ENCODE results near the gene ST6GAL2.

The ST6GAL2 gene

DNA sequence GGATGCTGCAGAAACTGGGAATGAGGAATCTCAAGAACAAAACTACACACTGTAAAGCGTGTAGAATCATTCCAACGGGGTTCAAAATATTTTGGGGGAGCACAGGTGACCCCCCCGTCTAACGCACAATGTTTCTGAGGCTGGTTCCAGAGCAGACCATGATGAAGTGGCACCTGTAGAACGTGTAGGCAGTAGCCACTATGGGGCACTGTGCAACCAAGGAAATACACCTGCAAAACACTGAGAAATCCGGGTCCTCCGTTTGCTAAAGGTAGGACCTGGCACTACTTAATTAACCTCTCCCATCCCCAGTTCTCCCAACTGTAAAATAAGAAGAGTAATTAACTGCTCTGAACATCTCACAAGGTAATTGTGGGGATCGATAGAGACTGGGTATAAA, 22.6 kb downstream of the ST6GAL2 start:
- no peak overlapping the region for H2AK5ac ChIP-seq (ENCODE audit: low read length)
- no peak overlapping the region for H2BK120ac ChIP-seq (ENCODE audit: insufficient read depth, low read length, poor library complexity)
- H4K8ac ChIP-seq (ENCODE audit: low read depth, low read length): no peak overlapping the region
- no peak overlapping the region for H2BK12ac ChIP-seq (ENCODE audit: low read length)
- H3K4me3 ChIP-seq (ENCODE audit: low read depth, low read length): no peak overlapping the region
- no peak overlapping the region for H3K9ac ChIP-seq (ENCODE audit: low read length)
- no peak overlapping the region for H2BK5ac ChIP-seq (ENCODE audit: low read depth, low read length, poor library complexity)
- no peaks in the 10 kb centered on the region for H3K27me3 ChIP-seq (ENCODE audit: insufficient read depth, low read length)
- no peak overlapping the region for H3K14ac ChIP-seq (ENCODE audit: low read length)
- H3K36me3 ChIP-seq (ENCODE audit: control insufficient read depth in 1 of 2, insufficient read depth in 2 of 2, low read length in 2 of 2): no peaks in the 10 kb centered on the region
- H3K9me3 ChIP-seq (ENCODE audit: insufficient read depth, low read depth, low read length): peaks cover 3% of the 10 kb centered on the region
- H3K4me1 ChIP-seq (ENCODE audit: control insufficient read depth in 1 of 2, insufficient read depth in 2 of 2, low read length in 2 of 2): no peaks in the 10 kb centered on the region
- no peak overlapping the region for H3K4me2 ChIP-seq (ENCODE audit: low read length)
- DNase-seq: no peak
- no peak overlapping the region for H4K91ac ChIP-seq (ENCODE audit: low read depth, low read length)
- H3K79me1 ChIP-seq (ENCODE audit: low read length): no peaks in the 10 kb centered on the region
- no peak overlapping the region for H4K12ac ChIP-seq (ENCODE audit: low read depth, low read length)
- no peak overlapping the region for H3K23ac ChIP-seq (ENCODE audit: low read length)
- H2AFZ ChIP-seq (ENCODE audit: insufficient read depth, low read length, poor library complexity): no peak overlapping the region
- no peak overlapping the region for H3K18ac ChIP-seq (ENCODE audit: low read length)
- H3K27ac ChIP-seq (ENCODE audit: low read depth, low read length): no peak overlapping the region
- H3K4ac ChIP-seq (ENCODE audit: low read depth, low read length): no peak overlapping the region
- WGBS (ENCODE audit: extremely low coverage, insufficient coverage, insufficient read length): no CpG with 5 or more reads among the region's 8 CpGs
- no peaks in the 10 kb centered on the region for H3K79me2 ChIP-seq (ENCODE audit: control insufficient read depth, insufficient read depth, low read length, poor library complexity)

GRCh38 chr2:106859498-106859897, 26.5 kb downstream of the ST6GAL2 start:
- no peak overlapping the region for H2AK5ac ChIP-seq (ENCODE audit: low read length)
- H2BK12ac ChIP-seq (ENCODE audit: low read length): no peak overlapping the region
- H3K4me3 ChIP-seq (ENCODE audit: low read depth, low read length): no peak overlapping the region
- H3K14ac ChIP-seq (ENCODE audit: low read length): no peak overlapping the region
- H2BK120ac ChIP-seq (ENCODE audit: insufficient read depth, low read length, poor library complexity): no peak overlapping the region
- H3K4me2 ChIP-seq (ENCODE audit: low read length): no peak overlapping the region
- no peaks in the 10 kb centered on the region for H3K4me1 ChIP-seq (ENCODE audit: control insufficient read depth in 1 of 2, insufficient read depth in 2 of 2, low read length in 2 of 2)
- no peaks in the 10 kb centered on the region for H3K27me3 ChIP-seq (ENCODE audit: insufficient read depth, low read length)
- no peak for DNase-seq
- no CpG with 5 or more reads among the region's 4 CpGs for WGBS (ENCODE audit: extremely low coverage, insufficient coverage, insufficient read length)
- H3K18ac ChIP-seq (ENCODE audit: low read length): no peak overlapping the region
- no peaks in the 10 kb centered on the region for H3K79me2 ChIP-seq (ENCODE audit: control insufficient read depth, insufficient read depth, low read length, poor library complexity)
- no peak overlapping the region for H4K12ac ChIP-seq (ENCODE audit: low read depth, low read length)
- H3K9ac ChIP-seq (ENCODE audit: low read length): no peak overlapping the region
- H3K4ac ChIP-seq (ENCODE audit: low read depth, low read length): no peak overlapping the region
- no peak overlapping the region for H4K91ac ChIP-seq (ENCODE audit: low read depth, low read length)
- H3K27ac ChIP-seq (ENCODE audit: low read depth, low read length): no peak overlapping the region
- peaks cover 4% of the 10 kb centered on the region for H3K9me3 ChIP-seq (ENCODE audit: insufficient read depth, low read depth, low read length)
- H2BK5ac ChIP-seq (ENCODE audit: low read depth, low read length, poor library complexity): no peak overlapping the region
- no peak overlapping the region for H2AFZ ChIP-seq (ENCODE audit: insufficient read depth, low read length, poor library complexity)
- H3K36me3 ChIP-seq (ENCODE audit: control insufficient read depth in 1 of 2, insufficient read depth in 2 of 2, low read length in 2 of 2): no peaks in the 10 kb centered on the region
- H3K79me1 ChIP-seq (ENCODE audit: low read length): no peaks in the 10 kb centered on the region
- H3K23ac ChIP-seq (ENCODE audit: low read length): no peak overlapping the region
- H4K8ac ChIP-seq (ENCODE audit: low read depth, low read length): no peak overlapping the region

- no peak overlapping the region for H4K91ac ChIP-seq (ENCODE audit: low read depth, low read length)
- H2AFZ ChIP-seq (ENCODE audit: insufficient read depth, low read length, poor library complexity): no peak overlapping the region
- WGBS (ENCODE audit: extremely low coverage, insufficient coverage, insufficient read length): no CpG with 5 or more reads among the region's 2 CpGs
- H2BK12ac ChIP-seq (ENCODE audit: low read length): no peak overlapping the region
- peaks cover 4% of the 10 kb centered on the region for H3K9me3 ChIP-seq (ENCODE audit: insufficient read depth, low read depth, low read length)
- H3K4me1 ChIP-seq (ENCODE audit: control insufficient read depth in 1 of 2, insufficient read depth in 2 of 2, low read length in 2 of 2): no peaks in the 10 kb centered on the region
- H3K79me1 ChIP-seq (ENCODE audit: low read length): no peaks in the 10 kb centered on the region
- no peaks in the 10 kb centered on the region for H3K36me3 ChIP-seq (ENCODE audit: control insufficient read depth in 1 of 2, insufficient read depth in 2 of 2, low read length in 2 of 2)
- H3K27me3 ChIP-seq (ENCODE audit: insufficient read depth, low read length): no peaks in the 10 kb centered on the region
- no peak overlapping the region for H3K4me3 ChIP-seq (ENCODE audit: low read depth, low read length)
- no peak overlapping the region for H3K23ac ChIP-seq (ENCODE audit: low read length)
- H3K14ac ChIP-seq (ENCODE audit: low read length): no peak overlapping the region
- no peak overlapping the region for H4K12ac ChIP-seq (ENCODE audit: low read depth, low read length)
- H2AK5ac ChIP-seq (ENCODE audit: low read length): no peak overlapping the region
- no peak overlapping the region for H3K18ac ChIP-seq (ENCODE audit: low read length)
- no peak overlapping the region for H3K4ac ChIP-seq (ENCODE audit: low read depth, low read length)
- no peaks in the 10 kb centered on the region for H3K79me2 ChIP-seq (ENCODE audit: control insufficient read depth, insufficient read depth, low read length, poor library complexity)
- H4K8ac ChIP-seq (ENCODE audit: low read depth, low read length): no peak overlapping the region
- H3K9ac ChIP-seq (ENCODE audit: low read length): no peak overlapping the region
- no peak overlapping the region for H3K27ac ChIP-seq (ENCODE audit: low read depth, low read length)
- no peak overlapping the region for H3K4me2 ChIP-seq (ENCODE audit: low read length)
- no peak for DNase-seq
- H2BK5ac ChIP-seq (ENCODE audit: low read depth, low read length, poor library complexity): no peak overlapping the region
- H2BK120ac ChIP-seq (ENCODE audit: insufficient read depth, low read length, poor library complexity): no peak overlapping the region
Measured at GRCh38 chr2:106858810-106859209, 27.2 kb downstream of the ST6GAL2 start.

- no peak overlapping the region for H4K91ac ChIP-seq (ENCODE audit: low read depth, low read length)
- no peak overlapping the region for H3K9ac ChIP-seq (ENCODE audit: low read length)
- no peak overlapping the region for H3K4me3 ChIP-seq (ENCODE audit: low read depth, low read length)
- H3K14ac ChIP-seq (ENCODE audit: low read length): no peak overlapping the region
- H3K4me2 ChIP-seq (ENCODE audit: low read length): no peak overlapping the region
- no peaks in the 10 kb centered on the region for H3K27me3 ChIP-seq (ENCODE audit: insufficient read depth, low read length)
- H2AFZ ChIP-seq (ENCODE audit: insufficient read depth, low read length, poor library complexity): no peak overlapping the region
- H2BK12ac ChIP-seq (ENCODE audit: low read length): no peak overlapping the region
- H3K27ac ChIP-seq (ENCODE audit: low read depth, low read length): no peak overlapping the region
- no peak overlapping the region for H3K23ac ChIP-seq (ENCODE audit: low read length)
- no peaks in the 10 kb centered on the region for H3K4me1 ChIP-seq (ENCODE audit: control insufficient read depth in 1 of 2, insufficient read depth in 2 of 2, low read length in 2 of 2)
- no peak overlapping the region for H4K8ac ChIP-seq (ENCODE audit: low read depth, low read length)
- H3K79me2 ChIP-seq (ENCODE audit: control insufficient read depth, insufficient read depth, low read length, poor library complexity): no peaks in the 10 kb centered on the region
- no peak for DNase-seq
- no peak overlapping the region for H4K12ac ChIP-seq (ENCODE audit: low read depth, low read length)
- H2BK120ac ChIP-seq (ENCODE audit: insufficient read depth, low read length, poor library complexity): no peak overlapping the region
- no peak overlapping the region for H2BK5ac ChIP-seq (ENCODE audit: low read depth, low read length, poor library complexity)
- H3K36me3 ChIP-seq (ENCODE audit: control insufficient read depth in 1 of 2, insufficient read depth in 2 of 2, low read length in 2 of 2): no peaks in the 10 kb centered on the region
- no peaks in the 10 kb centered on the region for H3K79me1 ChIP-seq (ENCODE audit: low read length)
- H3K9me3 ChIP-seq (ENCODE audit: insufficient read depth, low read depth, low read length): peaks cover 4% of the 10 kb centered on the region
- H3K18ac ChIP-seq (ENCODE audit: low read length): no peak overlapping the region
- H3K4ac ChIP-seq (ENCODE audit: low read depth, low read length): no peak overlapping the region
- H2AK5ac ChIP-seq (ENCODE audit: low read length): no peak overlapping the region
Measured at GRCh38 chr2:106857882-106858478, 28.0 kb downstream of the ST6GAL2 start.

Measured in trophoblast cell (in vitro differentiated cells and primary cell).